Tibial nerve (tissue), 4 donors: ENCODE data around the gene YARS2. TPM values are rescaled to one million over a fixed set of nuclear protein-coding genes. Genes with fewer than 3 reads are reported as not detected.
A peak's percentile ranks its signal among the peaks of the same experiment; 100 is the strongest.

Experiments
- DNase-seq, 2 donors: peaks; one replicate each; pipeline ENCODE4 v3.0.0-alpha.2; 2019; ENCODE audit warnings: low spot score in 2 of 2
- H3K27ac ChIP-seq, 4 donors: fragments of 200-600 bp; sonication (generic) in 3 of 4; one replicate each; pipeline ENCODE4 v1.5.1; 2017 to 2019; ENCODE audit warnings: mild to moderate bottlenecking in 1 of 4
- H3K27me3 ChIP-seq, 2 donors: fragments of 200-600 bp; sonication (generic) in 1 of 2; one replicate each; pipeline versions ENCODE4 v1.5.1 to v1.6.0; 2017 to 2019
- H3K36me3 ChIP-seq, 3 donors: fragments of 200-600 bp; sonication (generic); one replicate each; pipeline ENCODE4 v1.5.1; 2018 to 2019
- H3K4me1 ChIP-seq, 4 donors: fragments of 200-600 bp; sonication (generic) in 3 of 4; one replicate each; pipeline ENCODE4 v1.5.1; 2017 to 2019
- H3K4me3 ChIP-seq, 4 donors: fragments of 200-600 bp; sonication (generic) in 3 of 4; one replicate each; pipeline ENCODE4 v1.5.1; 2017 to 2019; ENCODE audit warnings: mild to moderate bottlenecking in 1 of 4, moderate library complexity in 1 of 4
- H3K9me3 ChIP-seq, 4 donors: fragments of 200-600 bp; sonication (generic) in 3 of 4; one replicate each; pipeline ENCODE4 v1.5.1; 2017 to 2019
- CTCF ChIP-seq, 5 experiments: fragments of 200-600 bp in 3 of 5; fragments of 450-650 bp in 2 of 5; sonication (generic) in 3 of 5; IDR thresholded peaks; one replicate each; pipeline ENCODE4 v1.5.1; 2016 to 2019; ENCODE audit warnings: antibody characterized with exemption in 5 of 5, mild to moderate bottlenecking in 3 of 5, moderate library complexity in 2 of 5
- EP300 ChIP-seq, 2 donors: sonication (generic); formaldehyde crosslinking; IDR thresholded peaks; one replicate each; pipeline ENCODE4 v1.6.1; 2017; ENCODE audit warnings: antibody characterized with exemption in 2 of 2, mild to moderate bottlenecking in 1 of 2
- POLR2A ChIP-seq, 2 donors: fragments of 450-650 bp; IDR thresholded peaks; one replicate each; pipeline ENCODE4 v1.6.1; 2017; ENCODE audit warnings: antibody characterized with exemption in 2 of 2, mild to moderate bottlenecking in 2 of 2, moderate library complexity in 2 of 2
- WGBS, 2 donors: methylation state at CpG; one replicate each; pipeline ENCODE4 v1.1.5; 2018; 5-methylcytosine and 5-hydroxymethylcytosine counted together
- total RNA-seq, 4 donors: library from RNA; depleted of rRNA; stranded (reverse); fragments of >200 nt; gene quantifications; one replicate each; pipeline ENCODE4 v1.1.0, GENCODE V29; 2016

YARS2 gene
- 10 to 100 TPM; 16.3 to 38.7 (median 28.3) TPM for total RNA-seq

- peak; percentile 87 to 90 for DNase-seq
- no peaks in the 10 kb centered on the region for H3K27me3 ChIP-seq
- TF ChIP-seq EP300 (IDR thresholded peaks at IDR 0.05) (peak; percentile 74 to 93), POLR2A (IDR thresholded peaks at IDR 0.05) (peak; percentile 37 to 65), CTCF (IDR thresholded peaks at IDR 0.05) (peak; percentile 75 to 93 (median 77))
- peaks cover 4 to 30% (median 8%) of the 10 kb centered on the region in 4 donors for H3K4me1 ChIP-seq
- WGBS, 2 donors: 0 to 1% methylated on average over 39 of the region's 39 CpGs
- H3K27ac ChIP-seq: peak within 1 kb of the TSS; percentile 83 to 93 (median 91)
- no peaks in the 10 kb centered on the region for H3K9me3 ChIP-seq
- peak within 1 kb of the TSS; percentile 70 to 87 (median 82) for H3K4me3 ChIP-seq
- peaks cover 0 to 24% (median 16%) of the 10 kb centered on the region in 3 donors for H3K36me3 ChIP-seq
Observed at GRCh38 chr12:32755654-32756475, at the start of gene YARS2. Gene YARS2 (minus strand): TSS chr12:32755897. CDS start chr12:32755874, 23 bp downstream.

GRCh38 chr12:32804301-32804700 is 48.6 kb upstream of the YARS2 start:
- DNase-seq: no peak
- H3K4me3 ChIP-seq: no peak overlapping the region
- no peak overlapping the region for H3K27ac ChIP-seq
- TF ChIP-seq POLR2A (IDR thresholded peaks at IDR 0.05): no peak
- TF ChIP-seq EP300 (IDR thresholded peaks at IDR 0.05): no peak
- no peak for TF ChIP-seq CTCF (IDR thresholded peaks at IDR 0.05)
- no peaks in the 10 kb centered on the region for H3K4me1 ChIP-seq
- H3K27me3 ChIP-seq: no peaks in the 10 kb centered on the region
- H3K36me3 ChIP-seq: peaks cover 0 to 22% (median 0%) of the 10 kb centered on the region in 3 donors
- H3K9me3 ChIP-seq: peaks cover 0 to 4% (median 0%) of the 10 kb centered on the region in 4 donors
- WGBS, 2 donors: 78 to 81% methylated on average over 3 of the region's 3 CpGs

- no peak for DNase-seq
- Histone ChIP-seq H3K9me3 (peaks cover 0 to 7% (median 0%) of the 10 kb centered on the region in 4 donors), H3K27ac (no peak overlapping the region), H3K27me3 (no peaks in the 10 kb centered on the region), H3K4me1 (no peaks in the 10 kb centered on the region), H3K36me3 (peaks cover 0 to 24% (median 0%) of the 10 kb centered on the region in 3 donors), H3K4me3 (no peak overlapping the region)
- WGBS, 2 donors: 78 to 87% methylated on average over 5 of the region's 5 CpGs
- no peak for TF ChIP-seq POLR2A (IDR thresholded peaks at IDR 0.05)
- TF ChIP-seq CTCF (IDR thresholded peaks at IDR 0.05): no peak
- no peak for TF ChIP-seq EP300 (IDR thresholded peaks at IDR 0.05)
Observed at GRCh38 chr12:32801269-32801980, 45.7 kb upstream of the YARS2 start.

GRCh38 chr12:32794281-32794680 is 38.6 kb upstream of the YARS2 start:
- TF ChIP-seq CTCF (IDR thresholded peaks at IDR 0.05) (no peak), EP300 (IDR thresholded peaks at IDR 0.05) (no peak), POLR2A (IDR thresholded peaks at IDR 0.05) (no peak)
- WGBS, 2 donors: 60 to 82% methylated on average over 4 of the region's 4 CpGs
- no peaks in the 10 kb centered on the region for H3K27me3 ChIP-seq

More at GRCh38 chr12:32794281-32794680, 38.6 kb upstream of the YARS2 start:
- Histone ChIP-seq H3K4me3 (no peak overlapping the region), H3K4me1 (no peaks in the 10 kb centered on the region), H3K36me3 (peaks cover 0 to 31% (median 0%) of the 10 kb centered on the region in 3 donors), H3K27ac (no peak overlapping the region), H3K9me3 (peaks cover 0 to 3% (median 0%) of the 10 kb centered on the region in 4 donors)
- DNase-seq: no peak
